IMR-90 (cell line): ENCODE data around the gene ACACA. TPM values are rescaled to one million over a fixed set of nuclear protein-coding genes. Genes with fewer than 3 reads are reported as not detected.
A peak's percentile ranks its signal among the peaks of the same experiment; 100 is the strongest.
"Not testable (repeated sequence)": the region's sequence is repeated elsewhere in the genome, so short reads cannot be mapped to it uniquely, and the experiment has no call there.

Experiments
- ATAC-seq: fragments of 200-7000 bp; cut with Tn5 transposase; 2 replicates; pipeline ENCODE4 v1.9.1; 2020; ENCODE audit warnings: low read depth, mild to moderate bottlenecking, moderate library complexity
- BruUV-seq: library from RNA; stranded (reverse); fragments of 400-500 nt; replicated peaks from 2 replicates; lab custom pipeline; 2021; lab: Mats Ljungman, UMichigan
- CTCF ChIA-PET: fragments of 300-600 bp; formaldehyde crosslinking; extraction: SDS; loops from one replicate; lab custom pipeline; 2021; ENCODE audit warnings: antibody characterized with exemption; lab: Yijun Ruan, JAX
- POLR2A ChIA-PET: fragments of 300-600 bp; sonication (Branson Sonifier 250); formaldehyde crosslinking; loops from one replicate; lab custom pipeline; 2022; ENCODE audit warnings: antibody characterized with exemption; ENCODE audit not compliant: unreplicated experiment; lab: Charles Lee
- DNase-seq: peaks from one replicate; pipeline ENCODE4 v3.0.0; 2013
- H2AFZ ChIP-seq: replicated peaks from 2 replicates; pipeline ENCODE3; 2013; ENCODE audit warnings: low read length, mild to moderate bottlenecking; ENCODE audit not compliant: poor library complexity
- H2AK5ac ChIP-seq: 2 replicates; pipeline ENCODE4 v1.6.1; 2013; ENCODE audit warnings: low read depth, low read length, inconsistent platforms
- H2AK9ac ChIP-seq: replicated peaks from 2 replicates; pipeline ENCODE3; 2013; ENCODE audit warnings: mild to moderate bottlenecking, low read depth, low read length, moderate library complexity; ENCODE audit not compliant: poor library complexity
- H2BK120ac ChIP-seq: 2 replicates; pipeline ENCODE4 v1.6.1; 2013; ENCODE audit warnings: low read depth, low read length, inconsistent platforms
- H2BK15ac ChIP-seq: 3 replicates; pipeline ENCODE4 v1.6.1; 2013; ENCODE audit warnings: low read depth, low read length, inconsistent platforms
- H2BK20ac ChIP-seq: 2 replicates; pipeline ENCODE4 v1.6.1; 2013; ENCODE audit warnings: low read depth, mild to moderate bottlenecking, inconsistent platforms, low read length, moderate library complexity
- H2BK5ac ChIP-seq: 2 replicates; pipeline ENCODE4 v1.6.1; 2013; ENCODE audit warnings: mild to moderate bottlenecking, low read depth, low read length, inconsistent platforms; ENCODE audit not compliant: poor library complexity, severe bottlenecking
- H3K14ac ChIP-seq: replicated peaks from 2 replicates; pipeline ENCODE4 v1.6.1; 2013; ENCODE audit warnings: low read depth, low read length, inconsistent platforms
- H3K18ac ChIP-seq: 2 replicates; pipeline ENCODE4 v1.6.1; 2013; ENCODE audit warnings: low read depth, low read length, control low read depth
- H3K23ac ChIP-seq: 2 replicates; pipeline ENCODE4 v1.6.1; 2013; ENCODE audit warnings: low read depth, low read length, inconsistent platforms
- H3K27ac ChIP-seq: 2 replicates; pipeline ENCODE4 v1.5.1; 2013; ENCODE audit warnings: mild to moderate bottlenecking, control low read depth, low read length; ENCODE audit not compliant: insufficient read depth
- H3K27me3 ChIP-seq: 2 replicates; pipeline ENCODE4 v1.6.1; 2013; ENCODE audit warnings: low read length; ENCODE audit not compliant: control insufficient read depth, insufficient read depth
- H3K36me3 ChIP-seq: 2 replicates; pipeline ENCODE4 v1.6.1; 2013; ENCODE audit warnings: low read length, mixed read lengths; ENCODE audit not compliant: control insufficient read depth, insufficient read depth
- H3K4ac ChIP-seq: 2 replicates; pipeline ENCODE4 v1.6.1; 2013; ENCODE audit warnings: low read depth, low read length, inconsistent platforms
- H3K4me1 ChIP-seq: 2 replicates; pipeline ENCODE4 v1.6.1; 2013; ENCODE audit warnings: low read length, mixed read lengths; ENCODE audit not compliant: control insufficient read depth, insufficient read depth
- H3K4me2 ChIP-seq: 2 replicates; pipeline ENCODE4 v1.6.1; 2013; ENCODE audit warnings: low read depth, mild to moderate bottlenecking, control low read depth, low read length, moderate library complexity
- H3K4me3 ChIP-seq: 2 replicates; pipeline ENCODE4 v1.5.1; 2013; ENCODE audit warnings: low read depth, mild to moderate bottlenecking, control low read depth, low read length, moderate library complexity; ENCODE audit not compliant: insufficient read depth
- H3K56ac ChIP-seq: 2 replicates; pipeline ENCODE4 v1.6.1; 2013; ENCODE audit warnings: low read length, inconsistent platforms; ENCODE audit not compliant: insufficient read depth; ENCODE audit errors: extremely low read depth
- H3K79me1 ChIP-seq, 2 experiments: 2 replicates each; pipeline ENCODE4 v1.6.1; 2013; ENCODE audit warnings: low read length in 2 of 2, inconsistent platforms in 1 of 2, low read depth in 1 of 2
- H3K9ac ChIP-seq: 2 replicates; pipeline ENCODE4 v1.6.1; 2013; ENCODE audit warnings: low read depth, low read length, control low read depth
- H3K9me1 ChIP-seq: 2 replicates; pipeline ENCODE4 v1.6.1; 2013; ENCODE audit warnings: low read length, inconsistent platforms; ENCODE audit not compliant: insufficient read depth
- H3K9me3 ChIP-seq: 2 replicates; pipeline ENCODE4 v1.6.1; 2013; ENCODE audit warnings: low read length; ENCODE audit not compliant: control insufficient read depth, insufficient read depth
- H4K20me1 ChIP-seq: 2 replicates; pipeline ENCODE4 v1.6.1; 2013; ENCODE audit warnings: low read length, inconsistent platforms; ENCODE audit not compliant: insufficient read depth
- H4K5ac ChIP-seq: 2 replicates; pipeline ENCODE4 v1.6.1; 2013; ENCODE audit warnings: mild to moderate bottlenecking, low read depth, low read length, control low read depth
- H4K8ac ChIP-seq, 2 experiments: 2 replicates each; pipeline ENCODE4 v1.6.1; 2013; ENCODE audit warnings: low read depth in 2 of 2, low read length in 2 of 2, control low read depth in 1 of 2, inconsistent platforms in 1 of 2
- H4K91ac ChIP-seq: 2 replicates; pipeline ENCODE4 v1.6.1; 2013; ENCODE audit warnings: low read depth, low read length, inconsistent platforms; ENCODE audit not compliant: insufficient read depth
- BHLHE40 ChIP-seq: fragments of 150-350 bp; IDR thresholded peaks from 2 replicates; pipeline ENCODE4 v1.6.1; 2016; ENCODE audit warnings: mild to moderate bottlenecking, low read depth, low read length
- FOS ChIP-seq: fragments of 150-350 bp; IDR thresholded peaks from 2 replicates; pipeline ENCODE4 v1.6.1; 2016; ENCODE audit warnings: low read depth, low read length
- MAFK ChIP-seq: IDR thresholded peaks from 2 replicates; pipeline ENCODE4 v1.6.1; 2012; ENCODE audit warnings: low read depth, low read length, improper control_type of control experiment
- RAD21 ChIP-seq: IDR thresholded peaks from 2 replicates; pipeline ENCODE4 v1.6.1; 2012; ENCODE audit warnings: low read length, improper control_type of control experiment
- WGBS, 2 experiments: methylation state at CpG; one replicate each; pipeline versions ENCODE4 v1.1.5 to v1.1.7; 2013; ENCODE audit warnings: missing lambda C conversion rate in 2 of 2; ENCODE audit not compliant: insufficient read length in 1 of 2; ENCODE audit errors: extremely low coverage in 2 of 2; 5-methylcytosine and 5-hydroxymethylcytosine counted together
- dilution Hi-C: fragments of 300-500 bp; cut with HindIII; formaldehyde crosslinking; loops from one replicate; pipeline ENCODE4 v1.14.3; 2018; ENCODE audit warnings: low sequenced_read_pairs; ENCODE audit not compliant: unreplicated experiment
- in situ Hi-C: fragments of 300-500 bp; cut with MboI; formaldehyde crosslinking; loops from 3 replicates; pipeline ENCODE4 v1.14.3; 2019; ENCODE audit warnings: low sequenced_read_pairs, inconsistent platforms, mixed read lengths
- intact Hi-C: fragments of 100-400 bp; cut with micrococcal nuclease; formaldehyde crosslinking; loops from 2 replicates; pipeline ENCODE4 v1.10.0; 2022
- polyA plus RNA-seq, 3 experiments: library from polyadenylated mRNA; depleted of rRNA; stranded (reverse); fragments of >200 nt; gene quantifications; 2 replicates each; pipeline ENCODE4 v1.2.3, GENCODE V29; 2012; ENCODE audit warnings: low replicate concordance in 1 of 3
- total RNA-seq: library from RNA; depleted of rRNA; stranded (reverse); fragments of >200 nt; gene quantifications from 2 replicates; pipeline ENCODE4 v1.2.3, GENCODE V29; 2012
- TF ChIP-seq, protein P1 (sequence below): fragments of 150-350 bp; IDR thresholded peaks from 2 replicates; pipeline ENCODE4 v1.6.1; 2017; ENCODE audit warnings: mild to moderate bottlenecking, antibody characterized with exemption, low read length, low read depth

The ACACA gene
- total and polyA plus RNA-seq, 2 of the 4 experiments (the other 2 are of a cell fraction), result 21.3 to 39.1 TPM

DNA sequence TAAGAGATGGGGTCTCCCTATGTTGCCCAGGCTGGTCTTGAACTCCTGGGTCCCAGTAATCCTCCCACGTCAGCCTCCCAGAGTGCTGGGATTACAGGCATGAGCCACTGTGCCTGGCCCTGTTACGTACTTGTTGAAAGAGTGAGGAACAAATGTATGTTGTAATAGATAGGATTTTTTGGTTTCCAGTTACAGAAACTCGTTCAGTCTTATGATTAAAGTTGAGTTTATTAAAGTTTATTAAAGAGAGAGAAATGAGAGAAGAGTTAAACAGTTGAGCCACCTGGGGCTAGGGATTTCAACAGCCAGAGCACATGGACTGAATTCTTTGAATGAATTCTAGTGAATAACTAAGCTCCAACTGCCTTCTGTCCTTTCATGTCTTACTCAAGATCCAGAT lies 3.7 kb upstream of the ACACA start:
- Histone ChIP-seq H3K4me1 (no peaks in the 10 kb centered on the region; the same call in 1 of the 2 replicates), H4K91ac (no peak overlapping the region), H2BK15ac (no peak overlapping the region), H2AK9ac (no peak overlapping the region), H4K5ac (no peak overlapping the region), H3K79me1 (peaks cover 30 to 47% of the 10 kb centered on the region in 2 experiments), H4K20me1 (no peaks in the 10 kb centered on the region), H3K36me3 (peaks cover 14% of the 10 kb centered on the region), H3K23ac (no peak overlapping the region), H2BK20ac (no peak overlapping the region), H3K9me3 (no peaks in the 10 kb centered on the region), H3K27ac (no peak overlapping the region; the same call in 1 of the 2 replicates), H4K8ac (no peak overlapping the region), H3K27me3 (no peaks in the 10 kb centered on the region), H3K4me2 (no peak overlapping the region), H3K56ac (no peak overlapping the region), H2AK5ac (no peak overlapping the region), H3K4me3 (no peak overlapping the region), H3K18ac (no peak overlapping the region), H2BK120ac (no peak overlapping the region), H3K14ac (no peak overlapping the region), H3K9ac (no peak overlapping the region), H3K9me1 (no peaks in the 10 kb centered on the region; the same call in none of the 2 replicates), H2BK5ac (peak overlapping the region; percentile 26), H2AFZ (no peak overlapping the region), H3K4ac (no peak overlapping the region)
- BruUV-seq, result no TSS peak
- 100% methylated on average over 1 of the region's 3 CpGs; no CpG with 5 or more reads in 1 of the 2 experiments for WGBS, 2 experiments
- in situ Hi-C loops, result no loop called here
- intact Hi-C loops, result no loop called here
- CTCF ChIA-PET, result interaction anchor here (1.1 kb wide), 1 partner anchor 37 kb away, joined by 3 read pairs; no protein-coding TSS in a partner anchor
- dilution Hi-C loops, result no loop called here
- TF ChIP-seq BHLHE40, result no peak
- TF ChIP-seq FOS, result no peak
- TF ChIP-seq, protein P1, sequence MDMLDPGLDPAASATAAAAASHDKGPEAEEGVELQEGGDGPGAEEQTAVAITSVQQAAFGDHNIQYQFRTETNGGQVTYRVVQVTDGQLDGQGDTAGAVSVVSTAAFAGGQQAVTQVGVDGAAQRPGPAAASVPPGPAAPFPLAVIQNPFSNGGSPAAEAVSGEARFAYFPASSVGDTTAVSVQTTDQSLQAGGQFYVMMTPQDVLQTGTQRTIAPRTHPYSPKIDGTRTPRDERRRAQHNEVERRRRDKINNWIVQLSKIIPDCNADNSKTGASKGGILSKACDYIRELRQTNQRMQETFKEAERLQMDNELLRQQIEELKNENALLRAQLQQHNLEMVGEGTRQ, result no peak
- no peak for TF ChIP-seq MAFK
- no peak for TF ChIP-seq RAD21
- peak; percentile 8 for DNase-seq
- no peak for ATAC-seq
- POLR2A ChIA-PET, result interaction anchor here (0.6 kb wide), 3 partner anchors 40 to 225 kb away, joined by 3 to 18 read pairs (median 4); no protein-coding TSS in a partner anchor

DNA sequence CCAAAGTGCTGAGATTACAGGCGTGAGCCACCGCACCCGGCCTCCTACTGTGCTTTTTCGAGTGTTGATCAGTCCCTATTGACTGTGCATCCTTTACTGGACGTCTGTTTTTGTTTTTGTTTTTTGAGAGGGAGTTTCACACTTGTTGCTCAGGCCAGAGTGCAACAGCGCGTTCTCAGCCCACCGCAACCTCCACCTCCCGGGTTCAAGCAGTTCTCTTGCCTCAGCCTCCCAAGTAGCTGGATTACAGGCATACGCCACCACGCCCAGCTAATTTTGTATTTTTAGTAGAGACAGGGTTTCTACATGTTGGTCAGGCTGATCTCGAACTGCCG lies 1.5 kb upstream of the ACACA start:
- H3K4me1 ChIP-seq, H3K18ac ChIP-seq, H2BK120ac ChIP-seq, H2BK5ac ChIP-seq, BruUV-seq, dilution Hi-C loops, H2AK9ac ChIP-seq, H3K9me3 ChIP-seq, H3K9me1 ChIP-seq, H2AFZ ChIP-seq, H2BK15ac ChIP-seq, H3K4me2 ChIP-seq, intact Hi-C loops, H3K56ac ChIP-seq, H4K5ac ChIP-seq, H3K27ac ChIP-seq, H3K36me3 ChIP-seq, DNase-seq, H4K91ac ChIP-seq, H2BK20ac ChIP-seq, in situ Hi-C loops, H3K9ac ChIP-seq, H4K20me1 ChIP-seq, H3K14ac ChIP-seq, H3K27me3 ChIP-seq, ATAC-seq, H3K23ac ChIP-seq, H3K4me3 ChIP-seq: not testable (repeated sequence)
- ChIA-PET CTCF (interaction anchor here (0.8 kb wide), 1 partner anchor 35 kb away, joined by 3 read pairs; no protein-coding TSS in a partner anchor), POLR2A (interaction anchor here (0.5 kb wide), 1 partner anchor 17 kb away, joined by 6 read pairs; no protein-coding TSS in a partner anchor)
- 100% methylated on average over 3 of the region's 13 CpGs; no CpG with 5 or more reads in 1 of the 2 experiments for WGBS, 2 experiments
- H3K4ac ChIP-seq, result peak overlapping the region; percentile 61; the same call in 1 of the 2 replicates
- H4K8ac ChIP-seq, result 0 out of 4 replicates have a peak overlapping the region, but pooled peaks of 1 of the 2 experiments have one; percentile 9
- H2AK5ac ChIP-seq, result 0 out of 2 replicates have a peak overlapping the region, but pooled peaks have one; percentile 13
- peaks cover 40 to 65% of the 10 kb centered on the region in 2 experiments for H3K79me1 ChIP-seq
